Adrenal gland (tissue), 5 donors: ENCODE results near the gene IL10RB.

ENCODE experiments used
- POLR2A ChIP-seq, 2 donors: fragments of 450-650 bp; IDR thresholded peaks; one replicate each; pipeline ENCODE4 v1.6.1; 2017; ENCODE audit warnings: antibody characterized with exemption in 2 of 2, mild to moderate bottlenecking in 2 of 2, moderate library complexity in 1 of 2
- TF ChIP-seq, protein P1 (sequence below), 6 experiments: fragments of 450-650 bp in 4 of 6; fragments of 200-600 bp in 2 of 6; sonication (generic) in 1 of 6; IDR thresholded peaks; 1 replicate in 5 of 6; 2 replicates in 1 of 6; pipeline versions ENCODE4 v1.5.1 to v1.8.0; 2016 to 2021; ENCODE audit warnings: antibody characterized with exemption in 6 of 6, mild to moderate bottlenecking in 2 of 6, moderate library complexity in 1 of 6
- donor health status: DM: no; HTN: no; CAD: no.

DNA sequence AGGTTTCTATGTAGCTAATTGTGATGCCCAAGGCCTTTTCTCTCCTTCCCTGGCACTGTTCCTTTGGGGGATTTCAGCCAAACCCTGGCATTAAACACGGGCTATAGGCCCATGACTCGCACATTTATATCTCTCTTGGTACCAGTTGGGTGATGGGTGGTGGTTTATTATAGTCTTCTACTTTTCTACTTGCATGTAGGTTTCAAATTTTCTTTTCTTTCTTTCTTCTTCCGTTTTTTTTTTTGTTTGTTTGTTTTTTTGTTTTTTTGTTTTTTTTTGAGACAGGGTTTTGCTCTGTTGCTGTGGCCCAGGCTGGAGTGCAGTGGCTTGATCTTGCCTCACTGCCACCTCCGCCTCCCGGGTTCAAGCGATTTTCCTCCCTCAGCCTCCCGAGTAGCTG lies 1.1 kb downstream of the IL10RB start:
- TF ChIP-seq POLR2A (IDR thresholded peaks at IDR 0.05) = no peak
- TF ChIP-seq, protein P1, sequence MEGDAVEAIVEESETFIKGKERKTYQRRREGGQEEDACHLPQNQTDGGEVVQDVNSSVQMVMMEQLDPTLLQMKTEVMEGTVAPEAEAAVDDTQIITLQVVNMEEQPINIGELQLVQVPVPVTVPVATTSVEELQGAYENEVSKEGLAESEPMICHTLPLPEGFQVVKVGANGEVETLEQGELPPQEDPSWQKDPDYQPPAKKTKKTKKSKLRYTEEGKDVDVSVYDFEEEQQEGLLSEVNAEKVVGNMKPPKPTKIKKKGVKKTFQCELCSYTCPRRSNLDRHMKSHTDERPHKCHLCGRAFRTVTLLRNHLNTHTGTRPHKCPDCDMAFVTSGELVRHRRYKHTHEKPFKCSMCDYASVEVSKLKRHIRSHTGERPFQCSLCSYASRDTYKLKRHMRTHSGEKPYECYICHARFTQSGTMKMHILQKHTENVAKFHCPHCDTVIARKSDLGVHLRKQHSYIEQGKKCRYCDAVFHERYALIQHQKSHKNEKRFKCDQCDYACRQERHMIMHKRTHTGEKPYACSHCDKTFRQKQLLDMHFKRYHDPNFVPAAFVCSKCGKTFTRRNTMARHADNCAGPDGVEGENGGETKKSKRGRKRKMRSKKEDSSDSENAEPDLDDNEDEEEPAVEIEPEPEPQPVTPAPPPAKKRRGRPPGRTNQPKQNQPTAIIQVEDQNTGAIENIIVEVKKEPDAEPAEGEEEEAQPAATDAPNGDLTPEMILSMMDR (IDR thresholded peaks at IDR 0.05) = no peak
